K562 (cell line): ENCODE measurements around the gene RHOF. TPM values are rescaled to one million over a fixed set of nuclear protein-coding genes. Genes with fewer than 3 reads are reported as not detected.
A peak's percentile ranks its signal among the peaks of the same experiment; 100 is the strongest.

Experiments used
- ATAC-seq: fragments of 200-7000 bp; cut with Tn5 transposase; 3 replicates; pipeline ENCODE4 v1.9.1; 2020; ENCODE audit warnings: moderate library complexity
- BruUV-seq: library from RNA; stranded (reverse); fragments of 400-500 nt; replicated peaks from 2 replicates; lab custom pipeline; 2021; lab: Mats Ljungman, UMichigan
- CTCF ChIA-PET: fragments of 300-600 bp; formaldehyde crosslinking; extraction: SDS; loops from one replicate; lab custom pipeline; 2021; ENCODE audit warnings: low intra/inter-chr PET ratio; lab: Yijun Ruan, JAX
- POLR2A ChIA-PET: fragments of 300-600, 350-650 bp; sonication (Branson Sonifier 250); formaldehyde crosslinking; extraction: SDS; loops from one replicate; lab custom pipeline; 2021; ENCODE audit warnings: antibody characterized with exemption, inconsistent platforms; lab: Yijun Ruan, JAX
- DNase-seq, 4 experiments: peaks; one replicate each; pipeline versions ENCODE4 v3.0.0 to v3.0.0-alpha.2; 2011 to 2018; ENCODE audit warnings: low spot score in 3 of 4, mixed read lengths in 3 of 4; ENCODE audit errors: extremely low read depth in 1 of 4
- FAIRE-seq: peaks from 2 replicates; lab custom pipeline; 2011; peaks lifted over from hg19 to GRCh38; lab: Jason Lieb, UNC
- H2AFZ ChIP-seq: 2 replicates; pipeline ENCODE4 v1.6.0; 2011; ENCODE audit warnings: low read depth, low read length, control low read depth, inconsistent platforms
- H3K27ac ChIP-seq: fragments of 200-600 bp; 3 replicates; pipeline ENCODE4 v1.8.0; 2011; ENCODE audit warnings: low read depth, mild to moderate bottlenecking, control low read depth, inconsistent platforms, low read length, moderate library complexity, mixed read lengths; ENCODE audit errors: extremely low read depth
- H3K27me3 ChIP-seq, 2 experiments: fragments of 300-600 bp in 1 of 2; 2 replicates in 1 of 2; 3 replicates in 1 of 2; pipeline versions ENCODE4 v1.6.0 to v1.8.0; 2011; ENCODE audit warnings: inconsistent platforms in 2 of 2, low read length in 2 of 2, mild to moderate bottlenecking in 1 of 2, mixed read lengths in 1 of 2, moderate library complexity in 1 of 2; ENCODE audit not compliant: control insufficient read depth in 2 of 2, insufficient read depth in 2 of 2
- H3K36me3 ChIP-seq: fragments of 300-600 bp; 3 replicates; pipeline ENCODE4 v1.8.0; 2011; ENCODE audit warnings: mild to moderate bottlenecking, low read length, inconsistent platforms; ENCODE audit not compliant: control insufficient read depth, insufficient read depth
- H3K4me1 ChIP-seq, 2 experiments: fragments of 200-600 bp in 1 of 2; replicated peaks in 1 of 2; 2 replicates in 1 of 2; 3 replicates in 1 of 2; pipeline versions ENCODE4 v1.5.1 to v1.8.0; 2011; ENCODE audit warnings: inconsistent platforms in 2 of 2, low read length in 2 of 2, mild to moderate bottlenecking in 1 of 2, mixed read lengths in 1 of 2, moderate library complexity in 1 of 2; ENCODE audit not compliant: control insufficient read depth in 2 of 2, insufficient read depth in 2 of 2
- H3K4me2 ChIP-seq: 2 replicates; pipeline ENCODE4 v1.6.1; 2011; ENCODE audit warnings: low read length, control low read depth, inconsistent platforms, mixed read lengths; ENCODE audit not compliant: insufficient read depth
- H3K4me3 ChIP-seq: fragments of 200-600 bp; sonication (generic), shearing (Covaris generic); 2 replicates; pipeline ENCODE4 v1.5.1; 2016; ENCODE audit warnings: control low read depth, inconsistent platforms
- H3K79me2 ChIP-seq: fragments of 200-600 bp; 3 replicates; pipeline ENCODE4 v1.8.0; 2011; ENCODE audit warnings: low read length, inconsistent platforms; ENCODE audit not compliant: control insufficient read depth, insufficient read depth
- H3K9ac ChIP-seq, 2 experiments: 2 replicates each; pipeline versions ENCODE4 v1.6.0 to v1.6.1; 2011; ENCODE audit warnings: low read depth in 2 of 2, low read length in 2 of 2, control low read depth in 1 of 2, inconsistent platforms in 1 of 2, mild to moderate bottlenecking in 1 of 2, mixed read lengths in 1 of 2; ENCODE audit not compliant: insufficient read depth in 1 of 2
- H3K9me1 ChIP-seq: one replicate; pipeline ENCODE4 v1.6.0; 2011; ENCODE audit warnings: inconsistent platforms, mild to moderate bottlenecking, low read length, moderate library complexity; ENCODE audit not compliant: control insufficient read depth, insufficient read depth
- H3K9me3 ChIP-seq: replicated peaks from 2 replicates; pipeline ENCODE4 v1.5.1; 2011; ENCODE audit warnings: low read depth, low read length, inconsistent platforms; ENCODE audit not compliant: control insufficient read depth, insufficient read depth
- H4K20me1 ChIP-seq: replicated peaks from 2 replicates; pipeline ENCODE4 v1.6.1; 2011; ENCODE audit warnings: low read length, inconsistent platforms, mixed read lengths; ENCODE audit not compliant: control insufficient read depth, insufficient read depth
- CCNT2 ChIP-seq: IDR thresholded peaks from 2 replicates; pipeline ENCODE4 v1.6.1; 2011; ENCODE audit warnings: borderline replicate concordance, low read depth, mild to moderate bottlenecking, moderate library complexity, mixed read lengths, low read length; ENCODE audit not compliant: insufficient read length; ENCODE audit errors: extremely low read depth
- CEBPG ChIP-seq, 3 experiments: fragments of 200-800 bp in 1 of 3; sonication (Bioruptor generic) in 1 of 3; sonication (generic) in 1 of 3; formaldehyde crosslinking in 1 of 3; IDR thresholded peaks in 2 of 3; conservative IDR thresholded peaks in 1 of 3; 2 replicates each; pipeline versions ENCODE4 v1.6.1 to v1.8.0; 2016 to 2022; ENCODE audit warnings: missing compliant biosample characterization in 2 of 3, missing genetic modification characterization in 2 of 3, mild to moderate bottlenecking in 1 of 3, missing genetic modification reagents in 1 of 3
- EHMT2 ChIP-seq: fragments of 450-650 bp; IDR thresholded peaks from 2 replicates; pipeline ENCODE4 v1.6.1; 2018; ENCODE audit warnings: antibody characterized with exemption
- NFIC ChIP-seq: fragments of 450-650 bp; IDR thresholded peaks from 2 replicates; pipeline ENCODE4 v1.6.1; 2017; ENCODE audit warnings: mild to moderate bottlenecking, inconsistent platforms
- OTX1 ChIP-seq: fragments of 450-650 bp; formaldehyde crosslinking; IDR thresholded peaks from 2 replicates; pipeline ENCODE4 v1.4.0; 2022; ENCODE audit warnings: mild to moderate bottlenecking
- PCBP2 ChIP-seq: fragments of 200-400 bp; formaldehyde crosslinking; IDR thresholded peaks from 2 replicates; pipeline ENCODE4 v1.6.1; 2018; ENCODE audit warnings: low read length, low read depth, mild to moderate bottlenecking, moderate library complexity; ENCODE audit not compliant: poor library complexity, severe bottlenecking
- POLR2G ChIP-seq: fragments of 200-400 bp; formaldehyde crosslinking; IDR thresholded peaks from 2 replicates; pipeline ENCODE4 v1.6.1; 2017; ENCODE audit warnings: low read depth, mild to moderate bottlenecking, antibody characterized with exemption, low read length, moderate library complexity
- STAT6 ChIP-seq: sonication (generic); formaldehyde crosslinking; IDR thresholded peaks from 2 replicates; pipeline ENCODE4 v1.8.1; 2023; ENCODE audit warnings: mild to moderate bottlenecking, missing genetic modification reagents
- ZFP36 ChIP-seq: fragments of 150-350 bp; IDR thresholded peaks from 2 replicates; pipeline ENCODE4 v1.6.1; 2018; ENCODE audit warnings: low read length, low read depth; ENCODE audit not compliant: partially characterized antibody
- ZNF518B ChIP-seq: fragments of 250-450 bp; sonication (Bioruptor Pico); IDR thresholded peaks from 2 replicates; pipeline ENCODE4 v1.5.0; 2021; ENCODE audit warnings: mild to moderate bottlenecking, moderate library complexity
- WGBS: fragments of 100-300 bp; shearing (Covaris generic); methylation state at CpG from one replicate; pipeline ENCODE4 v1.1.6; 2016; ENCODE audit warnings: low coverage, mixed read lengths; ENCODE audit not compliant: insufficient coverage; ENCODE audit errors: missing lambda C conversion rate; 5-methylcytosine and 5-hydroxymethylcytosine counted together
- in situ Hi-C: fragments of 300-500 bp; cut with MboI; formaldehyde crosslinking; loops from 4 replicates; pipeline ENCODE4 v1.15.0; 2018; ENCODE audit warnings: inconsistent platforms, mixed read lengths
- intact Hi-C: fragments of 100-400 bp; cut with micrococcal nuclease; formaldehyde crosslinking; loops from 2 replicates; pipeline ENCODE4 v1.14.2; 2022
- polyA plus RNA-seq, 8 experiments: library from polyadenylated mRNA; depleted of rRNA in 4 of 8; stranded (reverse) in 5 of 8; unstranded in 3 of 8; fragments of >200 nt; fragmentation: Nextera tagmentation in 2 of 8; fragmentation: Illumina TruSeq in 1 of 8; extraction: Ambion mirVana in 2 of 8; extraction: Trizol in 1 of 8; gene quantifications; 2 replicates each; pipeline versions ENCODE4 v1.2.1 to v1.2.3, GENCODE V29; 2011 to 2014; ENCODE audit warnings: inconsistent platforms in 1 of 8, missing spikeins in 1 of 8
- total RNA-seq, 7 experiments: library from RNA; depleted of rRNA in 6 of 7; stranded (reverse); fragments of >200 nt in 6 of 7; fragmentation: Illumina TruSeq in 2 of 7; extraction: Trizol in 2 of 7; gene quantifications; 2 replicates each; pipeline versions ENCODE4 v1.2.1 to v1.2.3, GENCODE V29; 2011 to 2021; ENCODE audit warnings: low replicate concordance in 1 of 7
- TF ChIP-seq, protein P1 (sequence below): fragments of 250-450 bp; sonication (Bioruptor Pico); IDR thresholded peaks from 2 replicates; pipeline ENCODE4 v1.6.1; 2021; ENCODE audit warnings: mild to moderate bottlenecking

The RHOF gene
- total and polyA plus RNA-seq, 9 of the 15 experiments (the other 6 are each of a cell fraction or from before 2014, with no cell fraction given) = 0.13 to 10.1 (median 4.0) TPM

- TF ChIP-seq ZNF518B (CRISPR knock-in tag) = no peak
Measured at GRCh38 chr12:121830134-121830533, 36.6 kb upstream of the RHOF start (continued).

- no TSS peak for BruUV-seq
- Histone ChIP-seq H3K79me2 (no peaks in the 10 kb centered on the region), H3K9me3 (no peaks in the 10 kb centered on the region), H3K9ac (no peak overlapping the region), H3K4me1 (peaks cover 0 to 25% of the 10 kb centered on the region in 2 experiments; a peak in 2 of 5 replicates), H3K27me3 (no peaks in the 10 kb centered on the region), H3K4me3 (no peak overlapping the region), H3K4me2 (no peak overlapping the region), H2AFZ (no peak overlapping the region), H4K20me1 (no peaks in the 10 kb centered on the region), H3K36me3 (peaks cover 70% of the 10 kb centered on the region; the same call in 2 of the 3 replicates), H3K9me1 (no peaks in the 10 kb centered on the region), H3K27ac (no peak overlapping the region)
- ChIA-PET CTCF (no interaction called here), POLR2A (interaction anchor here (3.3 kb wide), 1 partner anchor 8 kb away, joined by 21 read pairs; no protein-coding TSS in a partner anchor)
- in situ Hi-C loops (loop anchor here (25.0 kb wide), 1 partner anchor 1558 kb away; the partner anchor contains the start of gene KMT5A), intact Hi-C loops (no loop called here)
- FAIRE-seq = no peak
- DNase-seq = no peak
- 90% methylated on average over 7 of the region's 7 CpGs for WGBS
- ATAC-seq = no peak
- TF ChIP-seq NFIC (peak; percentile 68), ZFP36 (no peak), STAT6 (CRISPR knock-in tag) (no peak), CCNT2 (no peak), CEBPG (CRISPR knock-in tag; IDR thresholded peaks at IDR 0.05) (no peak), CEBPG (tag; conservative IDR thresholded peaks at IDR 0.05 in 1 of 2, IDR thresholded peaks at IDR 0.05 in 1 of 2) (no peak), EHMT2 (no peak), OTX1 (CRISPR knock-in tag) (no peak), PCBP2 (no peak), POLR2G (0 out of 2 replicates have a peak, but pooled peaks have one; percentile 24)
- TF ChIP-seq, protein P1, sequence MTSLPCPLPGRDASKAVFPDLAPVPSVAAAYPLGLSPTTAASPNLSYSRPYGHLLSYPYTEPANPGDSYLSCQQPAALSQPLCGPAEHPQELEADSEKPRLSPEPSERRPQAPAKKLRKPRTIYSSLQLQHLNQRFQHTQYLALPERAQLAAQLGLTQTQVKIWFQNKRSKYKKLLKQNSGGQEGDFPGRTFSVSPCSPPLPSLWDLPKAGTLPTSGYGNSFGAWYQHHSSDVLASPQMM (CRISPR knock-in tag) = no peak
Measured at GRCh38 chr12:121829250-121829918, 35.9 kb upstream of the RHOF start.
